ENCODE results near the gene FCN3.

DNA sequence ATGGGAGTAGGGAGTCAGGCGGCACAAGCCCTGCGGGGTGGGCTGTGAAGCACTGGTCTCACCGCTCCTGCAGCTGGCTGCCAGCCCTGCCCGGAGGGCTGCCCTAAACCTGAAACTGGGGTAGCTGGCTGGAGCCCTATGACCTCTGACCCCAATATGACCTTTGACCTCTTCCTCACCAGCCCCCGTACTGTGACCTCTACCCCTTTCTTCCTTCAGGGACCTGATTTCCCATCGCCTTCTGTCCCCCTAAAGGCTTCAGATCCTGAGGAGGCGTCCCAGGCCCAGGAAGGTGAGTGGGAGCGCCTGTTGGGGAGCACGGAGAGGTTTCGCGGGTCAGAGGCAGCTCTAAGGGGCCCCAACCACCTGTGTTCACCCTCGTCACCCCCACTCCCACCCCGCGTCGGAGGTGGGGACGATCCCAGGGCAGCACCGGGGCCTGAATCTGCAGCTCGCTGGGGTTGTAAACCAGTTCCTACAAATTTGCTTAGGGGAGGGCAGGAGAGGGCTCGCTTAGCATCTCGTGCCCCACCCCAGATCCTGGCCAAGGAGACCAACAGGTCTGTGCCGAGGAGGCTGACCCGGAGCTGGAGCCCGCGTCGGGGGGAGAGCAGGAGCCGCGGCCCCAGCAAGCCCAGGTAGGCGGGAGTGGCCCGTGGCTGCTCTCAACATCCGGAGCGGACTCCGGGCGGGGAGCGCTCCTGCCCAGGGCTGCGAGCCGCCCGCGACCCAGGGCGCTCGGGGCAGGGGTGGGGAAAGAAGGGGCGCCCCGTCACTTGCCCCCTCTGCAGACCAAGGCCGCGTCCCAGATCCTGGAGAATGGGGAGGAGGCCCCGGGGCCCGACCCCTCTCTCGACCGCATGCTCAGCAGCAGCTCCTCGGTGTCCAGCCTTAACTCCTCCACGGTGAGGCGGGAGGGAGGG lies 25.5 kb downstream of the FCN3 start:
- TF ChIP-seq, protein P1, sequence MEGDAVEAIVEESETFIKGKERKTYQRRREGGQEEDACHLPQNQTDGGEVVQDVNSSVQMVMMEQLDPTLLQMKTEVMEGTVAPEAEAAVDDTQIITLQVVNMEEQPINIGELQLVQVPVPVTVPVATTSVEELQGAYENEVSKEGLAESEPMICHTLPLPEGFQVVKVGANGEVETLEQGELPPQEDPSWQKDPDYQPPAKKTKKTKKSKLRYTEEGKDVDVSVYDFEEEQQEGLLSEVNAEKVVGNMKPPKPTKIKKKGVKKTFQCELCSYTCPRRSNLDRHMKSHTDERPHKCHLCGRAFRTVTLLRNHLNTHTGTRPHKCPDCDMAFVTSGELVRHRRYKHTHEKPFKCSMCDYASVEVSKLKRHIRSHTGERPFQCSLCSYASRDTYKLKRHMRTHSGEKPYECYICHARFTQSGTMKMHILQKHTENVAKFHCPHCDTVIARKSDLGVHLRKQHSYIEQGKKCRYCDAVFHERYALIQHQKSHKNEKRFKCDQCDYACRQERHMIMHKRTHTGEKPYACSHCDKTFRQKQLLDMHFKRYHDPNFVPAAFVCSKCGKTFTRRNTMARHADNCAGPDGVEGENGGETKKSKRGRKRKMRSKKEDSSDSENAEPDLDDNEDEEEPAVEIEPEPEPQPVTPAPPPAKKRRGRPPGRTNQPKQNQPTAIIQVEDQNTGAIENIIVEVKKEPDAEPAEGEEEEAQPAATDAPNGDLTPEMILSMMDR (IDR thresholded peaks at IDR 0.05), result no peak
- no peak for TF ChIP-seq EP300 (IDR thresholded peaks at IDR 0.05)

All from suprapubic skin (tissue), 3 donors.